NT2/D1 (cell line): Measurements from ENCODE around the gene ZNF597.

Source experiments
- DNase-seq: peaks from one replicate; pipeline ENCODE4 v3.0.0-alpha.2; 2011; ENCODE audit warnings: low read depth, low spot score
- H3K27me3 ChIP-seq: 2 replicates; pipeline ENCODE4 v1.6.0; 2011; ENCODE audit warnings: mild to moderate bottlenecking; ENCODE audit not compliant: insufficient read length, insufficient read depth
- H3K36me3 ChIP-seq: 2 replicates; pipeline ENCODE4 v1.6.1; 2011; ENCODE audit warnings: mild to moderate bottlenecking, low read length, mixed read lengths; ENCODE audit not compliant: insufficient read depth, insufficient read length
- H3K4me1 ChIP-seq: 2 replicates; pipeline ENCODE4 v1.5.1; 2011; ENCODE audit not compliant: insufficient read depth, insufficient read length
- H3K4me3 ChIP-seq: 2 replicates; pipeline ENCODE4 v1.5.1; 2011; ENCODE audit warnings: low read depth; ENCODE audit not compliant: insufficient read length
- H3K9ac ChIP-seq: 2 replicates; pipeline ENCODE4 v1.6.0; 2011; ENCODE audit warnings: low read depth; ENCODE audit not compliant: insufficient read length
- H3K9me3 ChIP-seq: 2 replicates; pipeline ENCODE4 v1.5.1; 2011; ENCODE audit warnings: mild to moderate bottlenecking, low read length; ENCODE audit not compliant: insufficient read depth
- SUZ12 ChIP-seq: IDR thresholded peaks from 2 replicates; pipeline ENCODE4 v1.6.1; 2011; ENCODE audit not compliant: insufficient read length, insufficient read depth; ENCODE audit errors: extremely low read depth
- YY1 ChIP-seq: IDR thresholded peaks from 2 replicates; pipeline ENCODE4 v1.6.1; 2011; ENCODE audit not compliant: insufficient read length, insufficient read depth
- ZNF274 ChIP-seq: IDR thresholded peaks from 2 replicates; pipeline ENCODE4 v1.6.1; 2011; ENCODE audit warnings: mild to moderate bottlenecking, low read depth, low read length

Gene ZNF597

DNA sequence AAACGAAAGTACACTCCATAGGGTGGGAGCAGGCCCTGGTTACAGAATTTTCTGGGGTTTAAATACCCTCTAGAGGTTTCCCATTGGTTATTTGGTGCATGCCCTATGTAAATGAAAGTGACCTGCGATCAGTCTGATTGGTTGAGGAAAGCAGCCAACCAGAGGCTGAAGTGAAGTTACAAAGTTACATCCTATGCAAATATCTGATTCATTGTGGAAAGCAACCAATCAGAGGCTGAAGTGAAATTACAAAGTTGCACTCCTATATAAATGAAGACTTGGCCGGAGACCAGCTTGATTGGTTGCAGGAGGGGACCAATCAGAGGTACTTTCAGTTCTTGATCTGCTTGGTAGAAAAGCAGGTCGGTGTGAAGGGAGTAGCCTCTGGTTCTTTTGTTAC lies 24.6 kb upstream of the ZNF597 start:
- no peak for DNase-seq
- H3K4me1 ChIP-seq: peaks cover 20% of the 10 kb centered on the region
- no peak overlapping the region for H3K4me3 ChIP-seq
- peaks cover 62% of the 10 kb centered on the region for H3K36me3 ChIP-seq
- H3K9ac ChIP-seq: no peak overlapping the region
- TF ChIP-seq ZNF274 (no peak), SUZ12 (no peak)
- H3K9me3 ChIP-seq: no peaks in the 10 kb centered on the region
- H3K27me3 ChIP-seq: no peaks in the 10 kb centered on the region

DNA sequence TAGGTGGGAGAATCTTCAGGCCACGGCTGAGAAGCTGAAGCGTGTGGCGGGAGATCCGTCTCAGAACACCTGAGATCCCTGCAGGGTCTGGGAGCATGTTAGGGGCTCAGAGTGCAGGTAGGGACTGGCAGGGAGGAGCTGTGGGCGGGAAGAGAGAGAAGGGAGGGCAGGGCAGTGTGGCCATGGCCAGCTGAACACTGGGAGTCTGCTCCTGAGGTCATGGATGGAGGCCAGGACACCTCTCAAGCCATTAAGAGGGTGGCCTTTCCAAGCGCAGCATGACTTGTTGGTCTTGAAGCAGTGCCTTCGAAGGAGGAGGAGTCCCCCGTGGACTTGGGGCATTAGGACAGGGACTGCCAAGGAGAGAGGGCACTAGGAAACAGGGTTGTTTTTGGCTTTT lies 23.9 kb upstream of the ZNF597 start:
- no peak for DNase-seq
- no peak overlapping the region for H3K4me3 ChIP-seq
- H3K36me3 ChIP-seq: peaks cover 62% of the 10 kb centered on the region
- H3K9ac ChIP-seq: no peak overlapping the region
- H3K27me3 ChIP-seq: no peaks in the 10 kb centered on the region
- H3K9me3 ChIP-seq: no peaks in the 10 kb centered on the region
- TF ChIP-seq SUZ12 (no peak), ZNF274 (no peak), YY1 (no peak)
- peaks cover 20% of the 10 kb centered on the region for H3K4me1 ChIP-seq

DNA sequence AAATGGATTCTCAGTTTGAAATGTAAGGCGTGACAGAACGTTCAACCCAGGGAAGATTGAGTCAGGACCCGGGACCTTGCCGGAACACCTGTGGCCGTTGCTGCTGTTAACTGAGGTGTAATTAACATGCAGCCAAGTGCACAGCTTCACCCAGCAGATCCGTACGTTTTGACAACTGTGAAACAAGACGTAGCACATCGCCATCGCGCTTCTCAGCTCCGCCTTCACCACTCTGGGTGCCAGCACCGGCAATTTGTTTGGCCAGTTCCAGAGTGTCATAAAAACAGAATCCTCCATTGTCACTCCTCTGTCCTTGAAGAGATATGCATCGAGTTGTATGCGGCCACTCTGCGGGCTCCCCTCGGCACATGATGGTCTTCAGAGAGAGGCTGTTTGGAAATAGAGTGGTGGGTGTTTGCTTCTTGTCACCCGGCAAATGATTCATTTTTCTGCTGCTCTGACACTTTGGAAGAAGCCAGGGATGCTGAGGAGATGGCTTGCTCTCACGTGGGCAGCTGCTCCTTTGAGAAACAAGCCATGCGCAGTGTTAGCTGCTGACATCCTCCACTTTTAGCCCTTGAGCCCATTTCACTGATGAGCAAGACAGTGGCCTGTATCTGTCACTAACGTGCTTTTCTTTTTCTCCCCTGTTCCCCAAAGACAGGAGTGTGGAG lies 22.7 kb upstream of the ZNF597 start:
- TF ChIP-seq ZNF274 (no peak), YY1 (no peak), SUZ12 (no peak)
- H3K9me3 ChIP-seq: no peaks in the 10 kb centered on the region
- peaks cover 64% of the 10 kb centered on the region for H3K36me3 ChIP-seq
- no peaks in the 10 kb centered on the region for H3K27me3 ChIP-seq
- H3K4me3 ChIP-seq: no peak overlapping the region
- no peak overlapping the region for H3K9ac ChIP-seq
- H3K4me1 ChIP-seq: peaks cover 20% of the 10 kb centered on the region
- no peak for DNase-seq

DNA sequence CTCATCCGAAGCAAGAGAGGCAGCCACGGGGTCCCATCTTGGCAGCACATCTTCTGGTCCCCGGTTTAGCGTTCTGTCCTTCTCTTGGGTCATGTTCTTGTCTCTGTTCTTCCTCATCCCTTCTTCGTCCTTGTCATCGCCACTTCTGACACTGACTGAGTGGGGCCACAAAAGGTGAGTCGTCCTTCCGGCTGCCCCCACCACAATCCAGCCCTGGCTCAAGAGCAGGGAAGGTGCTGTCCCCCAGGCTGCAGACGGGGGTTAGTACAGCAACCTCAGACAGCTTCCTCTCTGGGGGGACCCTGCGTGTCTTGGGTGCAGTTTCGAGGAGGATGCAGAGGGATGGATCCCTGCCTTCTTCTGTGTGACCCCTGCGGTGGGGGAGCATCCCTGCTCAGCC lies 22.0 kb upstream of the ZNF597 start:
- H3K9me3 ChIP-seq: no peaks in the 10 kb centered on the region
- H3K4me1 ChIP-seq: peaks cover 15% of the 10 kb centered on the region
- no peak overlapping the region for H3K4me3 ChIP-seq
- no peak for DNase-seq
- peaks cover 64% of the 10 kb centered on the region for H3K36me3 ChIP-seq
- TF ChIP-seq ZNF274 (no peak), YY1 (no peak), SUZ12 (no peak)
- H3K9ac ChIP-seq: no peak overlapping the region
- no peaks in the 10 kb centered on the region for H3K27me3 ChIP-seq

DNA sequence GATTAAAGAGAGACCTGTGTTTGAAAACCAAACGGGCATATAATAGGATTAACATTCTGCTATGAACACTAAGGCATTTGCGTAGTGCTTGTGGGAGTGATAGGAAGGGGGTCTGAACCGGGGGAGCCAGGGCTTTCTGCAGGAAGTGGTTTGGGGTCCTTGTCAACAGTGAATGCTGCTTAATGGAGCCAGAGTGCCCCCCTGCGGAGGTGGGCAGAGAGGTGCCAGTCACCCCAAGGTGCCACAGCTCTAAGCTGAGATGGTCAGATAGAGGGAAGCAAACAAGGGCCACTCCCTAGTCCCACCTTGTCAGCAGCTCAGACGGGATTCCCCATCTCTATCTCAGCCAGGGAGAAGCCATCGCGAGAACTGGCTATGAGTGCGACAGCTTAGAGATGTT lies 17.8 kb upstream of the ZNF597 start:
- Histone ChIP-seq H3K27me3 (no peaks in the 10 kb centered on the region), H3K4me3 (no peak overlapping the region), H3K4me1 (peaks cover 7% of the 10 kb centered on the region), H3K9ac (no peak overlapping the region), H3K9me3 (no peaks in the 10 kb centered on the region), H3K36me3 (peaks cover 42% of the 10 kb centered on the region)
- DNase-seq: no peak
- TF ChIP-seq SUZ12: no peak
- TF ChIP-seq ZNF274: no peak
- no peak for TF ChIP-seq YY1

DNA sequence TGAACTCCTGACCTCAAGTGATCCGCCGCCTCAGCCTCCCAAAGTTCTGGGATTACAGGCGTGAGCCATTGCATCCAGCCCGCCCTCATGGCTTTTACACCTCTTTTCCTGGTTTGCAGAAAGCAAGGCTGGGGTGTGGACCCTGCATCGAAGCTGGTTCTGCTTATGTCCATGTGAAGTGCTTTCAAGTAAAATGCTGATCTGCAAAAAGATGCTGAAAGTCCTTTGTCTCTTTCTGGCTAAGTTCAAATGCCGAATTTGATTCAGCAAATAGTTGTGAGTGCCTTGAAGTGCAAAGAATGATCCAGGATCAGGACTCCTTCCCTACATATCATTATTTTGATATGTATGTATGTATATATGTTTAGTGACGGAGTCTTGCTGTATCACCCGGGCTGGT lies 17.3 kb upstream of the ZNF597 start:
- no peaks in the 10 kb centered on the region for H3K9me3 ChIP-seq
- no peak for DNase-seq
- TF ChIP-seq ZNF274: no peak
- TF ChIP-seq YY1: no peak
- peaks cover 7% of the 10 kb centered on the region for H3K4me1 ChIP-seq
- no peak overlapping the region for H3K4me3 ChIP-seq
- H3K27me3 ChIP-seq: no peaks in the 10 kb centered on the region
- H3K9ac ChIP-seq: no peak overlapping the region
- peaks cover 40% of the 10 kb centered on the region for H3K36me3 ChIP-seq

DNA sequence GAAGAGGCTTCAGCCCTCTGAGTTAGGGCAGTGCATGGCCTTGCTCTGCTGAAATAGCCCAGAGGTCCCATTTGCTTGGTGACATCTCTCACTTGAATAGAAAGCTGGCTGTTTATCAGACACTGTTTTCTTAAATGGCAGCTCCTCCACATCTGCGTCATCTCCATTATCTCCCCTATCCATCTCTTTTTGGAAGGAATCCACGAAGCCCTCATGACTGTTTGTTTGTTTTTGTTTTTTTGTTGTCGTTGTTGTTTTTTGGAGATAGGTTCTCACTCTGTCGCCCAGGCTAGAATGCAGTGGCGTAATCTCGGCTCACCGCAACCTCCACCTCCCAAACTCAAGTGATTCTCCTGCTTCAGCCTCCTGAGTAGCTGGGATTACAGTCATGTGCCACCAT lies 16.8 kb upstream of the ZNF597 start:
- Histone ChIP-seq H3K4me3 (no peak overlapping the region), H3K27me3 (no peaks in the 10 kb centered on the region), H3K9ac (no peak overlapping the region), H3K9me3 (no peaks in the 10 kb centered on the region), H3K4me1 (peaks cover 4% of the 10 kb centered on the region), H3K36me3 (peaks cover 36% of the 10 kb centered on the region)
- TF ChIP-seq YY1 (no peak), SUZ12 (no peak), ZNF274 (no peak)
- DNase-seq: no peak
